Measurements from ENCODE around the gene RFX2. TPM values are rescaled to one million over a fixed set of nuclear protein-coding genes. Genes with fewer than 3 reads are reported as not detected.

Gene RFX2
- total and polyA plus RNA-seq, 7 experiments from 2014 or later = 3.8 to 18.4 (median 8.2) TPM

- ATAC-seq = peak; percentile 1
- Mint-ChIP-seq H3K9me3 (peaks cover 0 to 4% (median 0%) of the 10 kb centered on the region in 11 donors), H3K4me1 (peaks cover 45 to 68% (median 57%) of the 10 kb centered on the region in 7 donors), H3K4me3 (peak overlapping the region; percentile 92 to 99 (median 96)), H3K27ac (peak overlapping the region; percentile 89 to 97 (median 95)), H3K27me3 (peaks cover 0 to 2% (median 0%) of the 10 kb centered on the region in 5 donors), H3K36me3 (peaks cover 0 to 20% (median 5%) of the 10 kb centered on the region in 5 donors)
- peaks cover 0 to 37% (median 5%) of the 10 kb centered on the region in 3 experiments for H3K36me3 ChIP-seq (ENCODE audit: control insufficient read depth in 2 of 3, insufficient read depth in 3 of 3, low read length in 3 of 3)
- DNase-seq = peak in 1 of 9 donors; percentile 36
- ChIA-PET CTCF (interaction anchor here (0.5 to 6.2 kb wide), 3 partner anchors 11 to 142 kb away, joined by 3 to 41 read pairs (median 3); no protein-coding TSS in a partner anchor), POLR2A (interaction anchor here (1.0 to 4.8 kb wide), 8 partner anchors 9 to 187 kb away, joined by 3 to 50 read pairs (median 4); partner anchors contain the start of genes DUS3L and VMAC)
- no peaks in the 10 kb centered on the region for H3K9me3 ChIP-seq (ENCODE audit: control insufficient read depth in 2 of 3, low read length in 3 of 3)
- H3K27me3 ChIP-seq (ENCODE audit: control insufficient read depth in 2 of 2, insufficient read depth in 2 of 2, low read length in 2 of 2) = no peaks in the 10 kb centered on the region
- intact Hi-C loops (cut with micrococcal nuclease) = loop anchor here (5.0 to 10.0 kb wide), 3 partner anchors 185 to 757 kb away; partner anchors contain the start of genes CATSPERD (in 1 of the 2), DUS3L (in 1 of the 2), GPR108 (in 1 of the 2) and LONP1 (in 1 of the 2)
- peak overlapping the region; percentile 94 for H3K27ac ChIP-seq (ENCODE audit: low read depth, low read length)
- H3K4me3 ChIP-seq (ENCODE audit: low read length) = peak overlapping the region; percentile 78
- H3K4me1 ChIP-seq (ENCODE audit: control insufficient read depth in 2 of 2, insufficient read depth in 2 of 2, low read length in 2 of 2) = peaks cover 34 to 50% of the 10 kb centered on the region in 2 donors
Measured at GRCh38 chr19:5977222-5977784, 133.0 kb downstream of the RFX2 start.

- no peak for DNase-seq
- POLR2A ChIA-PET = interaction anchor here (1.0 to 4.8 kb wide), 3 partner anchors 9 to 14 kb away, joined by 3 to 50 read pairs (median 22); no protein-coding TSS in a partner anchor
Measured at GRCh38 chr19:5976768-5977167, 133.5 kb downstream of the RFX2 start.

GRCh38 chr19:5975388-5975728 is 134.9 kb downstream of the RFX2 start:
- CTCF ChIA-PET = interaction anchor here (6.2 kb wide), 1 partner anchor 9 kb away, joined by 41 read pairs; no protein-coding TSS in a partner anchor
- intact Hi-C loops (cut with micrococcal nuclease) = loop anchor here (5.0 to 10.0 kb wide), 3 partner anchors 183 to 759 kb away; partner anchors contain the start of genes CATSPERD (in 1 of the 2), DUS3L (in 1 of the 2), GPR108 (in 1 of the 2) and LONP1 (in 1 of the 2)
- H3K9me3 Mint-ChIP-seq = peaks cover 0 to 4% (median 0%) of the 10 kb centered on the region in 11 donors
- peak overlapping the region; percentile 50 to 95 (median 87) for H3K27ac Mint-ChIP-seq
- POLR2A ChIA-PET = interaction anchor here (0.7 to 4.8 kb wide), 6 partner anchors 10 to 71 kb away, joined by 3 to 50 read pairs (median 4); partner anchors contain the start of gene VMAC
- Histone ChIP-seq H3K27ac (ENCODE audit: low read depth, low read length) (peak overlapping the region; percentile 64), H3K4me1 (ENCODE audit: control insufficient read depth in 2 of 2, insufficient read depth in 2 of 2, low read length in 2 of 2) (peaks cover 38 to 60% of the 10 kb centered on the region in 2 donors), H3K27me3 (ENCODE audit: control insufficient read depth in 2 of 2, insufficient read depth in 2 of 2, low read length in 2 of 2) (no peaks in the 10 kb centered on the region), H3K4me3 (ENCODE audit: low read length) (no peak overlapping the region), H3K9me3 (ENCODE audit: control insufficient read depth in 2 of 3, low read length in 3 of 3) (no peaks in the 10 kb centered on the region), H3K36me3 (ENCODE audit: control insufficient read depth in 2 of 3, insufficient read depth in 3 of 3, low read length in 3 of 3) (peaks cover 0 to 41% (median 5%) of the 10 kb centered on the region in 3 experiments)
- peaks cover 52 to 85% (median 73%) of the 10 kb centered on the region in 7 donors for H3K4me1 Mint-ChIP-seq
- peaks cover 0 to 2% (median 0%) of the 10 kb centered on the region in 5 donors for H3K27me3 Mint-ChIP-seq
- ATAC-seq (no peak), DNase-seq (no peak)
- H3K4me3 Mint-ChIP-seq = peak overlapping the region; percentile 63 to 99 (median 96)
- H3K36me3 Mint-ChIP-seq = peaks cover 3 to 18% (median 5%) of the 10 kb centered on the region in 5 donors

More at GRCh38 chr19:5976768-5977167, 133.5 kb downstream of the RFX2 start:
- Mint-ChIP-seq H3K36me3 (peaks cover 0 to 18% (median 5%) of the 10 kb centered on the region in 5 donors), H3K4me1 (peaks cover 47 to 73% (median 62%) of the 10 kb centered on the region in 7 donors), H3K27me3 (peaks cover 0 to 2% (median 0%) of the 10 kb centered on the region in 5 donors), H3K4me3 (peak overlapping the region; percentile 92 to 99 (median 96)), H3K27ac (peak overlapping the region; percentile 89 to 97 (median 95)), H3K9me3 (peaks cover 0 to 4% (median 0%) of the 10 kb centered on the region in 11 donors)
- CTCF ChIA-PET = interaction anchor here (6.2 kb wide), 1 partner anchor 10 kb away, joined by 41 read pairs; no protein-coding TSS in a partner anchor
- H3K9me3 ChIP-seq (ENCODE audit: control insufficient read depth in 2 of 3, low read length in 3 of 3) = no peaks in the 10 kb centered on the region
- ATAC-seq = no peak
- peak overlapping the region; percentile 94 for H3K27ac ChIP-seq (ENCODE audit: low read depth, low read length)
- peaks cover 38 to 56% of the 10 kb centered on the region in 2 donors for H3K4me1 ChIP-seq (ENCODE audit: control insufficient read depth in 2 of 2, insufficient read depth in 2 of 2, low read length in 2 of 2)
- H3K4me3 ChIP-seq (ENCODE audit: low read length) = peak overlapping the region; percentile 78
- intact Hi-C loops (cut with micrococcal nuclease) = loop anchor here (5.0 to 10.0 kb wide), 3 partner anchors 184 to 758 kb away; partner anchors contain the start of genes CATSPERD (in 1 of the 2), DUS3L (in 1 of the 2), GPR108 (in 1 of the 2) and LONP1 (in 1 of the 2)
- no peaks in the 10 kb centered on the region for H3K27me3 ChIP-seq (ENCODE audit: control insufficient read depth in 2 of 2, insufficient read depth in 2 of 2, low read length in 2 of 2)
- peaks cover 0 to 41% (median 5%) of the 10 kb centered on the region in 3 experiments for H3K36me3 ChIP-seq (ENCODE audit: control insufficient read depth in 2 of 3, insufficient read depth in 3 of 3, low read length in 3 of 3)

DNA sequence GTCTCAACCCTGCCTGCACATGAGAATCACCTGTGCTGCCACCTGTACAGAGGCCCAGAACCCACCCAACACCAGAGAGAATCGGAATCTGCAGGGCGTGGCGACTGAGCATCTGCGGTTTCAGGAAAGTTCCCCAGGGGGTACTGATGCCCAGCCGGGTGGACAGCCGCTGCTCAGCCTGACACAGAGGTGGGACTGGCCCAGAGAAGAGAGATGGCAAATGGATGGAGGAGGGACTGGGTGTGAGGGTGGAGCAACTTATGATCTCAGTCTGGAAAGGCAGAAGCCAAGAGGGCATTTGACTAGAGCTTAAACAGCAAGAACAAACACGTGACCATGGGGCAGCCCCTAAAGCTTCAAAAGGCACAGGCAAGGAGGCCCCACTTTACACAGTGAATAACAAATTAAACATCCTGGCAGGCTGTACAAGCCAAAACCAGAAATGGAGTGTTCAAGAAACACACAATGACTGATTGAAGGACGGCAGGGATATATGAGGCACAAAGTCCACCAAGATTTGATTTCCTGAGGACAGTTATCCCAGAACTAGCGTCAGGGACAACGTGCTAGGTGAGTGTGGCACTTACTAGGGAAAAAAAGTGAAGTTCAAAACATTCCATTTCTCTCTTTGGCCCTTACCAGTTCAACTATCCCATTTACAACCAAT is 135.4 kb downstream of the RFX2 start:
- intact Hi-C loops (cut with micrococcal nuclease) = loop anchor here (5.0 to 10.0 kb wide), 3 partner anchors 183 to 760 kb away; partner anchors contain the start of genes CATSPERD (in 1 of the 2), DUS3L (in 1 of the 2), GPR108 (in 1 of the 2) and LONP1 (in 1 of the 2)
- Mint-ChIP-seq H3K4me3 (peak overlapping the region; percentile 50 to 99 (median 96)), H3K27ac (peak overlapping the region; percentile 39 to 95 (median 84)), H3K27me3 (peaks cover 0 to 2% (median 0%) of the 10 kb centered on the region in 5 donors), H3K9me3 (peaks cover 0 to 4% (median 0%) of the 10 kb centered on the region in 11 donors), H3K36me3 (peaks cover 3 to 18% (median 5%) of the 10 kb centered on the region in 5 donors), H3K4me1 (peaks cover 49 to 88% (median 75%) of the 10 kb centered on the region in 7 donors)
- no peaks in the 10 kb centered on the region for H3K9me3 ChIP-seq (ENCODE audit: control insufficient read depth in 2 of 3, low read length in 3 of 3)
- ATAC-seq (peak; percentile 17), DNase-seq (peak in 3 of 9 donors; percentile 22 to 79 (median 44))
- no peak overlapping the region for H3K4me3 ChIP-seq (ENCODE audit: low read length)
- peaks cover 38 to 60% of the 10 kb centered on the region in 2 donors for H3K4me1 ChIP-seq (ENCODE audit: control insufficient read depth in 2 of 2, insufficient read depth in 2 of 2, low read length in 2 of 2)
- ChIA-PET POLR2A (interaction anchor here (0.7 to 4.8 kb wide), 6 partner anchors 11 to 71 kb away, joined by 3 to 50 read pairs (median 4); partner anchors contain the start of gene VMAC), CTCF (interaction anchor here (6.2 kb wide), 1 partner anchor 8 kb away, joined by 41 read pairs; no protein-coding TSS in a partner anchor)
- peak overlapping the region; percentile 64 for H3K27ac ChIP-seq (ENCODE audit: low read depth, low read length)
- H3K36me3 ChIP-seq (ENCODE audit: control insufficient read depth in 2 of 3, insufficient read depth in 3 of 3, low read length in 3 of 3) = peaks cover 0 to 41% (median 5%) of the 10 kb centered on the region in 3 experiments
- no peaks in the 10 kb centered on the region for H3K27me3 ChIP-seq (ENCODE audit: control insufficient read depth in 2 of 2, insufficient read depth in 2 of 2, low read length in 2 of 2)

DNA sequence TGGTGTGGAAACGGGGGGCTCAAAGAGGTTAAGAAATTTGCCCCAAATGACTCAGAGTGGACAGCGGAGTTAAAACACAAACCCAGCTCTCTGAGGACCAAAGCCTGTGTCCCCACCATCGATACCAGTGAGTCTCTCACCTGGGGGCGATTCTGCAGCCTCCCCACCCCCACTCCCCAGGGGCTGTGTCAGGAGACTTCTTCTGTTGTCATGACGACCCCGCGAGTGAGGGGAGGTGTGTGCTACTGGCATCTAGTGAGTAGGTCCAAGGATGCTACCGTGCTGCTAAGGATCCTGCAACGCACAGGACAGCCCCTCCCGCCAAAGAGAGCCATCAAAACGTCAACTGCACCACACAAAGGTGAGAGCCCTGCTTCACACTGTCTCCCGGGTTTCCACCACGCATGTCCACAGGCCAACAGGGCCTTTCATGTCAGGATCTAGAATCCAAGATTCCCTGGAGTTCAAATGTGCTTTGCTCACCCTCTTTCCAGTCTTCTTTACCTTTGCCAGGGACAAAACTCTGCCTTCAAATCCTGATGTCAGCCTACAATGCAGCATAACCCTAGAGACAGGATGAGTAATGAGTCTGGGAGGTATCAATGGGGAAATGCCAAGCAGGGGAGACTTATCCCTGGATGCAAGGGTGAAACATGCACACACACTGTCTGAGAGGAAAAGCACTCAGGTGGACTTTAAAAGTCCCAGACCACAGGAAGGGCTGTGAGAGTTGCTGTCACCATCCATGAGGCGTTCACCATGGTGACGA is 136.2 kb downstream of the RFX2 start:
- ChIA-PET CTCF (no interaction called here), POLR2A (interaction anchor here (1.1 to 4.8 kb wide), 4 partner anchors 11 to 70 kb away, joined by 4 to 50 read pairs (median 9); partner anchors contain the start of gene VMAC)
- DNase-seq (no peak), ATAC-seq (no peak)
- Histone ChIP-seq H3K27me3 (ENCODE audit: control insufficient read depth in 2 of 2, insufficient read depth in 2 of 2, low read length in 2 of 2) (no peaks in the 10 kb centered on the region), H3K27ac (ENCODE audit: low read depth, low read length) (peak overlapping the region; percentile 64), H3K36me3 (ENCODE audit: control insufficient read depth in 2 of 3, insufficient read depth in 3 of 3, low read length in 3 of 3) (peaks cover 0 to 41% (median 5%) of the 10 kb centered on the region in 3 experiments), H3K9me3 (ENCODE audit: control insufficient read depth in 2 of 3, low read length in 3 of 3) (no peaks in the 10 kb centered on the region), H3K4me3 (ENCODE audit: low read length) (no peak overlapping the region), H3K4me1 (ENCODE audit: control insufficient read depth in 2 of 2, insufficient read depth in 2 of 2, low read length in 2 of 2) (peaks cover 41 to 60% of the 10 kb centered on the region in 2 donors)
- Mint-ChIP-seq H3K4me3 (peak overlapping the region in 9 of 10 donors; percentile 50 to 99 (median 96)), H3K36me3 (peaks cover 3 to 16% (median 5%) of the 10 kb centered on the region in 5 donors), H3K4me1 (peaks cover 48 to 89% (median 79%) of the 10 kb centered on the region in 7 donors), H3K27me3 (peaks cover 0 to 2% (median 0%) of the 10 kb centered on the region in 5 donors), H3K27ac (peak overlapping the region; percentile 34 to 95 (median 65)), H3K9me3 (peaks cover 0 to 4% (median 0%) of the 10 kb centered on the region in 11 donors)
- intact Hi-C loops (cut with micrococcal nuclease) = loop anchor here in 1 of 2 donors (10.0 kb wide), 1 partner anchor 761 kb away; the partner anchor contains the start of genes GPR108 and TRIP10

Measured in naive thymus-derived CD4-positive, alpha-beta T cell (primary cell).